ENCODE data around the gene TSHZ1. TPM values are rescaled to one million over a fixed set of nuclear protein-coding genes. Genes with fewer than 3 reads are reported as not detected.

TSHZ1 gene
- total RNA-seq, 2 experiments from 2014 or later: 12.7 to 13.9 TPM

DNA sequence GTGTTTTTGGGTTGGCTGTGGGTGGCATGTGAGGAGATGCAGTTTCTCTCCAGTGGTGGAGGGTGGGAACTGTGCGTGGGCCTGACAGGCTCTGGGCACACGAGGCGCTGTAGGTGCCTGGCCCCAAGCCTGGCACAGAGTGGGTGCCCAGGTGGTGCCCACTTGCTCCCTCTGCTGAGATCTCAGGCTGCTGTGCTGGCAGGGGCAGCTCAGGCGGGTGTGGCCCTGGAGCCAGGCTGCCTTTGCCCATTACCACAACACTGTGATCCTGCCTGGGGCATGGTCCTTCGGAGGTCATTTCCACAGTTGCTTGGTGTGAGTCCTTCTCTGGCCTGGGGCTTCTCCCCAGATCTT, 20.4 kb downstream of the TSHZ1 start:
- ChIA-PET CTCF (no interaction called here), POLR2A (no interaction called here)
- H3K4me3 Mint-ChIP-seq: no peak overlapping the region
- intact Hi-C loops (cut with micrococcal nuclease): no loop called here
- H3K36me3 Mint-ChIP-seq: no peaks in the 10 kb centered on the region
- H3K27ac Mint-ChIP-seq: no peak overlapping the region
- peaks cover 31% of the 10 kb centered on the region for H3K4me1 Mint-ChIP-seq (ENCODE audit: low read depth)
- DNase-seq: no peak
- H3K27me3 Mint-ChIP-seq: no peaks in the 10 kb centered on the region
- H3K9me3 Mint-ChIP-seq: no peaks in the 10 kb centered on the region

DNA sequence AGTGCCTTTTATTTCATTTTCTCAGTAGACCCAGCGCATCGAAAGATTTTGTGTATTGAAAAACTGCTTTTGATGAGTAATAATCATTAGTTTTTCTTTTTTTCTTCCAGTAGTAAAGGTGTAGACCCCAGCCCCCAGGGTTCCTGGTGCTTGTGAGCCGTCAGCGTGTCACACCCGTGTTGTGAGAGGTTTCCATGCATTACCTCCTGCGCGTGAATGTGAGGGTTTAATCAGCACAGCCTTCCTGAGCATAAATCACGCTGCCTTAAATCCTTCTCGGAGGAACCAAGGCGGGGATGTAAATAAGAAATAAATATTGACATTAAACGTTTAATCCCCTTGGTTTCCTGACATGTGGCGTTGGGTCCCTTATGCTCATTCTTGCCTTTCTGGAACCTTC, 24.3 kb downstream of the TSHZ1 start:
- intact Hi-C loops (cut with micrococcal nuclease): no loop called here
- POLR2A ChIA-PET: no interaction called here
- CTCF ChIA-PET: no interaction called here
- Mint-ChIP-seq H3K36me3 (no peaks in the 10 kb centered on the region), H3K27me3 (no peaks in the 10 kb centered on the region), H3K4me1 (ENCODE audit: low read depth) (peaks cover 21% of the 10 kb centered on the region), H3K9me3 (no peaks in the 10 kb centered on the region), H3K4me3 (no peak overlapping the region), H3K27ac (no peak overlapping the region)
- no peak for DNase-seq

- no peaks in the 10 kb centered on the region for H3K9me3 Mint-ChIP-seq
- no peaks in the 10 kb centered on the region for H3K36me3 Mint-ChIP-seq
- ChIA-PET POLR2A (no interaction called here), CTCF (no interaction called here)
- DNase-seq: no peak
- H3K27me3 Mint-ChIP-seq: no peaks in the 10 kb centered on the region
- intact Hi-C loops (cut with micrococcal nuclease): no loop called here
- peaks cover 20% of the 10 kb centered on the region for H3K4me1 Mint-ChIP-seq (ENCODE audit: low read depth)
- H3K4me3 Mint-ChIP-seq: no peak overlapping the region
- no peak overlapping the region for H3K27ac Mint-ChIP-seq
Measured at GRCh38 chr18:75235896-75236295, 25.3 kb downstream of the TSHZ1 start.

GRCh38 chr18:75238100-75238499, 27.5 kb downstream of the TSHZ1 start:
- POLR2A ChIA-PET: no interaction called here
- peaks cover 26% of the 10 kb centered on the region for H3K4me1 Mint-ChIP-seq (ENCODE audit: low read depth)
- DNase-seq: no peak
- no peaks in the 10 kb centered on the region for H3K9me3 Mint-ChIP-seq
- intact Hi-C loops (cut with micrococcal nuclease): no loop called here
- H3K36me3 Mint-ChIP-seq: no peaks in the 10 kb centered on the region
- H3K4me3 Mint-ChIP-seq: no peak overlapping the region
- CTCF ChIA-PET: no interaction called here
- no peaks in the 10 kb centered on the region for H3K27me3 Mint-ChIP-seq
- H3K27ac Mint-ChIP-seq: no peak overlapping the region

DNA sequence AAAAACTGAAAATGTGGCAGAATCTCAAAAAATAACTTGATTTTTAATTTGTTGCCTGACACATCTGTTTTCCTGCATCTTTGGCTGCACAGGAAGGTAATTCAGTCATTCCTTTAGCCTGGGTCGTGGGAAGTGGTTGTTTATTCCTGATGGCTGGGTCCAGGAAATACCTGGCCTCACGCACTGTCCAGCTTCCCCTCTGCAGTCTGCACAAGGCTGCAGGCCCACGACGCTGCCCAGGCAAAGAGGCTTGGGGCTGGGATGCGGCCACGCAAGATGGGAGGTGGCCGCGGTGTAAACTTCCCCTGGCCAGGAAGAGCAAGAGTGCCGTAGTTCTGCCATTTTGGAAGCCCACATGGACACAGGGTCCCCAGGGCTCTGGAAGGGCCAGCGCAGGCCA, 28.2 kb downstream of the TSHZ1 start:
- ChIA-PET POLR2A (no interaction called here), CTCF (no interaction called here)
- Mint-ChIP-seq H3K27ac (no peak overlapping the region), H3K27me3 (no peaks in the 10 kb centered on the region), H3K4me1 (ENCODE audit: low read depth) (peaks cover 25% of the 10 kb centered on the region), H3K4me3 (no peak overlapping the region), H3K36me3 (no peaks in the 10 kb centered on the region), H3K9me3 (no peaks in the 10 kb centered on the region)
- intact Hi-C loops (cut with micrococcal nuclease): no loop called here
- no peak for DNase-seq

- POLR2A ChIA-PET: no interaction called here
- Mint-ChIP-seq H3K4me3 (no peak overlapping the region), H3K4me1 (ENCODE audit: low read depth) (peaks cover 32% of the 10 kb centered on the region), H3K27me3 (no peaks in the 10 kb centered on the region), H3K27ac (no peak overlapping the region), H3K36me3 (no peaks in the 10 kb centered on the region), H3K9me3 (no peaks in the 10 kb centered on the region)
- intact Hi-C loops (cut with micrococcal nuclease): loop anchor here (10.0 kb wide), 1 partner anchor 246 kb away; no protein-coding TSS in a partner anchor
- no peak for DNase-seq
- CTCF ChIA-PET: interaction anchor here (0.6 to 1.5 kb wide), 2 partner anchors 192 to 238 kb away, joined by 3 to 4 read pairs; no protein-coding TSS in a partner anchor
Measured at GRCh38 chr18:75240433-75240832, 29.8 kb downstream of the TSHZ1 start.

GRCh38 chr18:75241705-75242104, 31.1 kb downstream of the TSHZ1 start:
- Mint-ChIP-seq H3K27me3 (no peaks in the 10 kb centered on the region), H3K27ac (no peak overlapping the region)
- CTCF ChIA-PET: interaction anchor here (1.5 kb wide), 1 partner anchor 237 kb away, joined by 4 read pairs; no protein-coding TSS in a partner anchor

GRCh38 chr18:75244351-75245313, 34.0 kb downstream of the TSHZ1 start:
- peak; percentile 44 for DNase-seq
- peaks cover 55% of the 10 kb centered on the region for H3K4me1 Mint-ChIP-seq (ENCODE audit: low read depth)
- ChIA-PET CTCF (interaction anchor here (0.5 to 1.2 kb wide), 4 partner anchors 32 to 592 kb away, joined by 3 read pairs; no protein-coding TSS in a partner anchor), POLR2A (no interaction called here)
- H3K4me3 Mint-ChIP-seq: no peak overlapping the region
- no peak overlapping the region for H3K27ac Mint-ChIP-seq
- no peaks in the 10 kb centered on the region for H3K36me3 Mint-ChIP-seq
- no peaks in the 10 kb centered on the region for H3K9me3 Mint-ChIP-seq
- no peaks in the 10 kb centered on the region for H3K27me3 Mint-ChIP-seq
- intact Hi-C loops (cut with micrococcal nuclease): loop anchor here (5.0 to 10.0 kb wide), 2 partner anchors 250 to 747 kb away; partner anchors contain the start of gene CNDP2

More at GRCh38 chr18:75241705-75242104, 31.1 kb downstream of the TSHZ1 start:
- Mint-ChIP-seq H3K4me1 (ENCODE audit: low read depth) (peaks cover 42% of the 10 kb centered on the region), H3K9me3 (no peaks in the 10 kb centered on the region), H3K36me3 (no peaks in the 10 kb centered on the region), H3K4me3 (no peak overlapping the region)
- intact Hi-C loops (cut with micrococcal nuclease): loop anchor here (10.0 kb wide), 1 partner anchor 247 kb away; no protein-coding TSS in a partner anchor
- no peak for DNase-seq
- POLR2A ChIA-PET: interaction anchor here (1.9 kb wide), 1 partner anchor 31 kb away, joined by 7 read pairs; the partner anchor contains the start of gene TSHZ1

GRCh38 chr18:75246721-75247610, 36.4 kb downstream of the TSHZ1 start:
- ChIA-PET CTCF (interaction anchor here (1.2 kb wide), 1 partner anchor 10 kb away, joined by 5 read pairs; no protein-coding TSS in a partner anchor), POLR2A (interaction anchor here (1.1 to 1.4 kb wide), 3 partner anchors 18 to 39 kb away, joined by 3 to 5 read pairs (median 4); no protein-coding TSS in a partner anchor)
- intact Hi-C loops (cut with micrococcal nuclease): loop anchor here (1.0 to 10.0 kb wide), 4 partner anchors 14 to 750 kb away; partner anchors contain the start of genes CNDP2 and TSHZ1
- peak overlapping the region; percentile 77 for H3K4me3 Mint-ChIP-seq
- H3K4me1 Mint-ChIP-seq (ENCODE audit: low read depth): peaks cover 59% of the 10 kb centered on the region
- H3K36me3 Mint-ChIP-seq: no peaks in the 10 kb centered on the region
- DNase-seq: peak; percentile 23
- peak overlapping the region; percentile 87 for H3K27ac Mint-ChIP-seq
- no peaks in the 10 kb centered on the region for H3K27me3 Mint-ChIP-seq
- H3K9me3 Mint-ChIP-seq: no peaks in the 10 kb centered on the region

DNA sequence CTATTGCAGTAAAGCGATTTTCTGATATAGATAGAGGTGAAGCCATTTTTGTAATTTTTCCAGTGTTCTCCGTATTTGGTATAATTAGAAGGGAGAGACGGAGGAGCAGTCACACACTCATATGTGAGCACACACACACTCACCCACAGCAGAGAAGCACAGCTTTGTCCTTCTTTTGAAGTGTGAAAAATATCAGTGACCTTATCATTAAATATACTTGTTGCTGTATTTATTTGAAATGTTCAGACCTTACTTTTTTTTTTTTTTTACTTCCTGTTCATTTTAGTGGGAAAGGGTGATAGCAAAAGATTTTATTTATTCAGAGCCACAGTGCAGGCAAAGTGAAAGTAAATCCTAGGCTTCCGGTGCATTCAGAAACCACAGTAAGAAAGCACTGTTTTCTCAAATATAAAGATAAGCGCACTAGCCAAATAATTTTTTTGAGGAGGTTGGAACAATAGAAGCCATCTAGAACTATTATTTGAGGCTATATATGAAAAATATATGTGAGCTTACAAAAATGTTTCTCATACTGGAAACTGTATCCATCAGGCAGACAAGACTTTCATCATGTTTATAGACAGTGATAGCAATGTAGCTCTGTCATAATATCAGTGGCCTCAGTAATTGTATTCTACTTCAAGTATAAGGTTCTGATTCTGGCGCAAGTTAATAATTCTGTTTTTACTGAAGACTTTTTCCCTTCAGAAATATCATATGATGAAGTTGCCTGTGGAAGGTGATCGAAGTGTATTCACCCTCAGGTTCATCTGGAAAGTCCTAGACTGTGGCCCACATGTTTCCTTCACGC, 37.2 kb downstream of the TSHZ1 start:
- Mint-ChIP-seq H3K4me3 (peak overlapping the region; percentile 77), H3K4me1 (ENCODE audit: low read depth) (peaks cover 58% of the 10 kb centered on the region), H3K9me3 (no peaks in the 10 kb centered on the region), H3K36me3 (no peaks in the 10 kb centered on the region), H3K27ac (peak overlapping the region; percentile 87), H3K27me3 (no peaks in the 10 kb centered on the region)
- DNase-seq: no peak
- ChIA-PET POLR2A (interaction anchor here (0.7 to 1.7 kb wide), 2 partner anchors 35 to 37 kb away, joined by 3 to 7 read pairs; partner anchors contain the start of gene TSHZ1), CTCF (no interaction called here)
- intact Hi-C loops (cut with micrococcal nuclease): loop anchor here (1.0 to 10.0 kb wide), 4 partner anchors 13 to 751 kb away; partner anchors contain the start of genes CNDP2 and TSHZ1

Data from activated CD4-positive, alpha-beta memory T cell treated with anti-CD3 and anti-CD28 coated beads for 36 hours (primary cell).